Uterus (tissue), 2 donors: ENCODE measurements around the gene SON.

Source experiments
- POLR2A ChIP-seq, 2 donors: fragments of 450-650 bp; IDR thresholded peaks; one replicate each; pipeline ENCODE4 v1.6.1; 2016; ENCODE audit warnings: antibody characterized with exemption in 2 of 2, mild to moderate bottlenecking in 1 of 2, moderate library complexity in 1 of 2
- TF ChIP-seq, protein P1 (sequence below), 4 experiments: fragments of 200-600 bp in 2 of 4; fragments of 450-650 bp in 2 of 4; sonication (generic) in 2 of 4; IDR thresholded peaks; one replicate each; pipeline ENCODE4 v1.5.1; 2016 to 2019; ENCODE audit warnings: antibody characterized with exemption in 4 of 4, mild to moderate bottlenecking in 2 of 4, moderate library complexity in 1 of 4

DNA sequence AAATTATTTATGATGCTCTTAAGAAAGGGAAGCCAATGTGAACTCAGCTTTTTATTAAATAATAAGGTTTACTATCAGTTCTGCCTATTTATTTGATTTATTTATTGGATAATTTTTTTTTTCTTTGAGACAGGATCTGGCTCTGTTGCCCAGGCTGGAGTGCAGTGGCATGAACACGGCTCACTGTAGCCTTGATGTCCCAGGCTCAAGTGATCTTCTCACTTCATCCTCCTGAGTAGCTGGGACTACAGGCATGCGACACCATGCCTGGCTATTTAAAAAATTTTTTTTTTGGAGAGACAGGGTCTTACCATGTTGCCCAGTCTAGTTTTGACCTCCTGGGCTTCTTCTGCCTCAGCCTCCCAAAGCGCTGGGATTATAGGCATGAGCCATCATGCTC is 30.4 kb upstream of the SON start:
- TF ChIP-seq, protein P1, sequence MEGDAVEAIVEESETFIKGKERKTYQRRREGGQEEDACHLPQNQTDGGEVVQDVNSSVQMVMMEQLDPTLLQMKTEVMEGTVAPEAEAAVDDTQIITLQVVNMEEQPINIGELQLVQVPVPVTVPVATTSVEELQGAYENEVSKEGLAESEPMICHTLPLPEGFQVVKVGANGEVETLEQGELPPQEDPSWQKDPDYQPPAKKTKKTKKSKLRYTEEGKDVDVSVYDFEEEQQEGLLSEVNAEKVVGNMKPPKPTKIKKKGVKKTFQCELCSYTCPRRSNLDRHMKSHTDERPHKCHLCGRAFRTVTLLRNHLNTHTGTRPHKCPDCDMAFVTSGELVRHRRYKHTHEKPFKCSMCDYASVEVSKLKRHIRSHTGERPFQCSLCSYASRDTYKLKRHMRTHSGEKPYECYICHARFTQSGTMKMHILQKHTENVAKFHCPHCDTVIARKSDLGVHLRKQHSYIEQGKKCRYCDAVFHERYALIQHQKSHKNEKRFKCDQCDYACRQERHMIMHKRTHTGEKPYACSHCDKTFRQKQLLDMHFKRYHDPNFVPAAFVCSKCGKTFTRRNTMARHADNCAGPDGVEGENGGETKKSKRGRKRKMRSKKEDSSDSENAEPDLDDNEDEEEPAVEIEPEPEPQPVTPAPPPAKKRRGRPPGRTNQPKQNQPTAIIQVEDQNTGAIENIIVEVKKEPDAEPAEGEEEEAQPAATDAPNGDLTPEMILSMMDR (IDR thresholded peaks at IDR 0.05), result no peak
- no peak for TF ChIP-seq POLR2A (IDR thresholded peaks at IDR 0.05)
